HG03159 (cell line): ENCODE data around the gene ARPC1B.

Experiments
- ATAC-seq: cut with Tn5 transposase; IDR thresholded peaks from one replicate; pipeline ENCODE4 v1.9.1; 2021; ENCODE audit warnings: mild to moderate bottlenecking, moderate library complexity; ENCODE audit not compliant: unreplicated experiment

ARPC1B gene

GRCh38 chr7:99440195-99440594, 65.7 kb downstream of the ARPC1B start:
- no peak for ATAC-seq
